Cerebellar nuclear complex (tissue), 1 donor: ENCODE results near the gene APAF1.

Experiments used
- DNase-seq, 2 experiments: peaks; one replicate each; lab custom pipeline; 2025; lab: John Stamatoyannopoulos, UW

Gene APAF1

GRCh38 chr12:98757455-98757854, 112.4 kb downstream of the APAF1 start:
- DNase-seq = no peak

DNA sequence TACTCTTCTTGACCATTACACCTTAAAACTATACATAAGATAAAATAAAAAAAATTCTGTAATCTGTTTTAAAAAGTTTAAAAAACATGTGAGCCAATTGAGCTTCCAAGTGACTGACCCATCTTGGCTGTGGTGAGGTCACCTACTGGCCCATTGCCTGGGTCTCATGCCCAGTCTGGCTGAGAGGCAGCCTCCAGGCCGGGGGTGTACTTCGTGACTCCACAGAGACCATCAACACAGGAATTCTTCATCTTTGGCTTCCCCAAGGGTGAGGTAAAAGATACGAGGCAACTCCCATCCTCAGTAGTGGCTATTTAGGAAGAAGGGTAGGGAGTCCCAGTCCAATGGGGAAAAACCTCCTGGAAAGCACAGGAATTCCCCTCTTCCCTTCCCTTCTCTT, 113.2 kb downstream of the APAF1 start:
- no peak for DNase-seq

DNA sequence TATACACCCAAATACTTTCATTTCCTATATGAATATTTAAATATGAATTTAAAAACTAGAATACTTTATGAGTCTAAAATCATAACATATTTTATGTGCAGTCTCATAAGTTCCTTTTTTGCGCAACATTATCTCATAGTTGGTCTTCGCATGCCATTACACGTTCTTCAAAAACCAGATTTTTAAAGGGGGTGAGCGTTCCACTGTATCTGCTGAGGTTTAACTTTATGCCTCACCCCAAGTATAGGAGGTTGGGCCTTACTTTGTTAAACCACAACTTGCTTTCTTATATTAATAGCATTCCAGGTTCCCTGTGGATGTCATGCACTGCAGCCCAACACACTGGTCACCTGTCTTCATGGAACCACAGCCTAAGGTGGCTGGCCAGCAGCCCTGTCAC, 118.6 kb downstream of the APAF1 start:
- no peak for DNase-seq

GRCh38 chr12:98767248-98767647, 122.2 kb downstream of the APAF1 start:
- no peak for DNase-seq

- no peak for DNase-seq
Measured at GRCh38 chr12:98769068-98769467, 124.0 kb downstream of the APAF1 start.

DNA sequence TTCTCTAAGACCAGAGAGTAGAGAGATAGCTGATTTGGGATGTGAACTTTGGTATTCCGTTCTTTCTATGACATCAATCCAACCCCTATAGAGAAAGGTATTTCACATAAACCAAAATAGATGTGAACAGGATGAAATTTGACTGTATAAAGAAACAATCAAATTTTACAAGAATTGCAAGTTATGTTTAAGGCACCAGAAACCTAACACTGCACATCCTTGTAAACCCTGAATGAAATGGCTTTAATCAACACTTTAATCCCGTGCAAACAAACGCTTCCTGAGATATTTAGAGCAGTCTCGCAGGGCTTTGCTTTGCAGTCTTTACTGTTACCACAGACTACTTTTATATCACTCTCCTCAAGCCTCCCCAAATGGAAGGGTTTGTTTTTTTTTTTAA, 125.1 kb downstream of the APAF1 start:
- no peak for DNase-seq

DNA sequence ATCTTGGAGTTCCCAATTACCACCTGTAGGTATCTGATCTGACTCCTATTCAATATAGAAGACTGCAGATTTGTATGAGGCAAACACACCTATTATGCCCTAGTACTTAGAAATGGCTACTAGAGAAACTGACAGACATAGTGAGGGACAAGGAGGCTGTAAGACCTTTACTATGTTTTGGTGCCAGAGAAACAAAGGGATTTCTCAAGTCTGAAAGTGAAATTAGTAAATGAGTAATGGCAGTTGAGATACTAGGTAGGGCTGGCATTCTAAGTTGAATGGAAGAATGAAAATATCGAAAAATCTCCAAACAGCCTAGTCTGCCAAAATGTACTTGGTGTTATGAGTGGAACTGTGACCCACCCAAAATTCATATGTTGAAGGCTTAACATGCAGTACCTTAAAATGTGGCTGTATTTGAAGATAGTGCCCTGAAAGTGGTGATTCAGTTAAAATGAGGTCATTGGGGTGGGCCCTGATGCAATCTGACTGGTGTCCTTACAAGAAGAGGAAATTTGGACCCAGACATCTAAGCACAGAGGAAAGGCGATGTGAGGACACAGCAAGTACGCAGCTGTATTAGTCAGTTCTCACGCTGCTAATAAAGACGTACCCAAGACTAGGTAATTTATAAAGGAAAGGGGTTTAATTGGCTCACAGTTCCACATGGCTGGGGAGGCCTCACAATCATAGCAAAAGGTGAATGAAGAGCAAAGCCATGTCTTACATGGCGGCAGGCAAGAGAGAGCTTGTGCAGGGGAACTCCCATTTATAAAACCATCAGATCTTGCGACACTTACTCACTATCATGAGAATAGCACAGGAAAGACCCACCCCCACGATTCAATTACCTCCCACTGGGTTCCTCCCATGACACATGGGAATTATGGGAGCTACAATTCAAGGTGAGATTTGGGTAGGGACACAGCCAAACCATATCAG, 127.0 kb downstream of the APAF1 start:
- DNase-seq = no peak

DNA sequence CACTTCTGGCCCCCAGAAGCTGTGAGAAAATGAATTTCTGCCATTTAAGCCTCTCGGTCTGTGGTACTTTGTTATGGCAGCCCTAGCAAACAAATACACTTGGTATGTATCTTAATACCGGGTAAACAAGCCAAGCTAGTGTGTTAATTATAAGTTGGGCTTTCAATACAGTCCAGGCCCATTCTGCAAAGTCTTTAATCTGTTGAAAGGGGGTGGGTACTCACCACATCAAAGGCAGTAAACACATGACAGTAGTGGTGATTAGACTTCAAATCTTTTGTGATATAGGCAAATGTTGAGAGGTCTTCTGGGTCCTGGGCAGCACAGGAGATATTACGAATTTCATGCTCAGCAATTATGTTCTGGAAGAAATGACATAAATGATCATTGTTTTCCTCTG, 127.7 kb downstream of the APAF1 start:
- DNase-seq = no peak

DNA sequence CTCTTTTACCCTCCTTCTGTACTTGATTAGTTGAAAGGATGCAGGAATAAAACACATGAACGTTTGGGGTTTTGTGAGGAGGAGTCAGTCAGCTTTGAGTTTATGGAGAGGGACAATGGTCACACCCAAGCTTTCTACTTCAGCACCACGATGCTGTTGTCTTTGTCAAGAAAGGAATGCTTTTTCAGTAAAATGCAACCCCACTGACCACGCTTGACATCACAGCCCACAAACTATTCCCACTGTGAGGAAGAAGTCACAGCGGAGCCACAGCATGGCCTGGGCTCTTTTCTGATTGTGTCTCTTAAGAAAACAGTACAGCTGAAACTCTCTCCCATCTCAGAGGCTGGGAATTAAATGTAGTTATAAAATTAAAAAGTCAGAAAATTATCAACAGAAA, 135.2 kb downstream of the APAF1 start:
- no peak for DNase-seq

GRCh38 chr12:98783420-98783819, 138.3 kb downstream of the APAF1 start:
- DNase-seq = no peak
